ENCODE results near the gene CADM2.
"Not testable (repeated sequence)": the region's sequence is repeated elsewhere in the genome, so short reads cannot be mapped to it uniquely, and the experiment has no call there.

Gene CADM2

GRCh38 chr3:85667744-85668143, 709.0 kb downstream of the CADM2 start:
- no peak for DNase-seq (ENCODE audit: low read depth, low spot score)

- no peak for DNase-seq (ENCODE audit: low read depth, low spot score)
Measured at GRCh38 chr3:85670634-85671205, 711.9 kb downstream of the CADM2 start.

GRCh38 chr3:85672761-85673160, 714.0 kb downstream of the CADM2 start:
- DNase-seq (ENCODE audit: low read depth, low spot score): no peak

- DNase-seq (ENCODE audit: low read depth, low spot score): no peak
Measured at GRCh38 chr3:85678713-85679112, 719.9 kb downstream of the CADM2 start.

- no peak for DNase-seq (ENCODE audit: low read depth, low spot score)
Measured at GRCh38 chr3:85681906-85682305, 723.1 kb downstream of the CADM2 start.

GRCh38 chr3:85691196-85691595, 732.4 kb downstream of the CADM2 start:
- no peak for DNase-seq (ENCODE audit: low read depth, low spot score)

GRCh38 chr3:85697156-85697555, 738.4 kb downstream of the CADM2 start:
- DNase-seq (ENCODE audit: low read depth, low spot score): no peak

GRCh38 chr3:85706130-85706529, 747.3 kb downstream of the CADM2 start:
- DNase-seq (ENCODE audit: low read depth, low spot score): no peak

GRCh38 chr3:85708325-85708724, 749.5 kb downstream of the CADM2 start:
- DNase-seq (ENCODE audit: low read depth, low spot score): not testable (repeated sequence)

- no peak for DNase-seq (ENCODE audit: low read depth, low spot score)
Measured at GRCh38 chr3:85709346-85709892, 750.6 kb downstream of the CADM2 start.

- DNase-seq (ENCODE audit: low read depth, low spot score): no peak
Measured at GRCh38 chr3:85710490-85710889, 751.7 kb downstream of the CADM2 start.

- DNase-seq (ENCODE audit: low read depth, low spot score): no peak
Measured at GRCh38 chr3:85721409-85722145, 762.8 kb downstream of the CADM2 start.

GRCh38 chr3:85725809-85726208, 767.0 kb downstream of the CADM2 start:
- DNase-seq (ENCODE audit: low read depth, low spot score): no peak

- no peak for DNase-seq (ENCODE audit: low read depth, low spot score)
Measured at GRCh38 chr3:85726241-85726640, 767.5 kb downstream of the CADM2 start.

- DNase-seq (ENCODE audit: low read depth, low spot score): no peak
Measured at GRCh38 chr3:85737846-85738245, 779.1 kb downstream of the CADM2 start.

GRCh38 chr3:85740561-85740960, 781.8 kb downstream of the CADM2 start:
- DNase-seq (ENCODE audit: low read depth, low spot score): no peak

GRCh38 chr3:85758442-85758841, 799.7 kb downstream of the CADM2 start:
- DNase-seq (ENCODE audit: low read depth, low spot score): no peak

- DNase-seq (ENCODE audit: low read depth, low spot score): no peak
Measured at GRCh38 chr3:85760342-85760741, 801.6 kb downstream of the CADM2 start.

GRCh38 chr3:85780806-85781205, 822.0 kb downstream of the CADM2 start:
- DNase-seq (ENCODE audit: low read depth, low spot score): no peak

- DNase-seq (ENCODE audit: low read depth, low spot score): no peak
Measured at GRCh38 chr3:85781806-85782205, 823.0 kb downstream of the CADM2 start.

GRCh38 chr3:85783291-85783690, 824.5 kb downstream of the CADM2 start:
- no peak for DNase-seq (ENCODE audit: low read depth, low spot score)

- no peak for DNase-seq (ENCODE audit: low read depth, low spot score)
Measured at GRCh38 chr3:85785766-85786165, 827.0 kb downstream of the CADM2 start.

- DNase-seq (ENCODE audit: low read depth, low spot score): no peak
Measured at GRCh38 chr3:85790445-85791030, 831.7 kb downstream of the CADM2 start.

All from activated naive CD8-positive, alpha-beta T cell treated with anti-CD3 and anti-CD28 coated beads, Interleukin-2, amount 50 U/mL, for 16 hours (primary cell).